A673 (cell line): ENCODE results near the gene C2orf92. TPM values are rescaled to one million over a fixed set of nuclear protein-coding genes. Genes with fewer than 3 reads are reported as not detected.

Experiments used
- BruUV-seq: library from RNA; stranded (reverse); fragments of 400-500 nt; replicated peaks from 2 replicates; lab custom pipeline; 2021; lab: Mats Ljungman, UMichigan
- CTCF ChIA-PET: fragments of 300-600 bp; sonication (Branson Sonifier 250); formaldehyde crosslinking; loops from one replicate; lab custom pipeline; 2022; ENCODE audit warnings: antibody characterized with exemption; lab: Charles Lee
- POLR2A ChIA-PET: fragments of 300-600 bp; sonication (Branson Sonifier 250); formaldehyde crosslinking; loops from one replicate; lab custom pipeline; 2022; ENCODE audit warnings: antibody characterized with exemption; ENCODE audit not compliant: low non-redundant PET; lab: Charles Lee
- DNase-seq: peaks from one replicate; pipeline ENCODE4 v3.0.0-alpha.2; 2015; ENCODE audit warnings: low spot score
- H3K27ac ChIP-seq: fragments of 200-600 bp; sonication (generic); 2 replicates; pipeline ENCODE4 v1.5.1; 2016; ENCODE audit warnings: mixed run types, low read depth, mild to moderate bottlenecking, mixed read lengths, antibody characterized with exemption, low read length; ENCODE audit not compliant: poor library complexity, severe bottlenecking
- H3K27me3 ChIP-seq: fragments of 200-600 bp; sonication (generic); replicated peaks from 2 replicates; pipeline ENCODE4 v1.6.1; 2017; ENCODE audit warnings: mixed run types, low read depth, mild to moderate bottlenecking, mixed read lengths, antibody characterized with exemption, low read length; ENCODE audit not compliant: insufficient read depth, poor library complexity
- H3K36me3 ChIP-seq: fragments of 200-600 bp; sonication (generic); 2 replicates; pipeline ENCODE4 v1.6.1; 2016; ENCODE audit warnings: mixed run types, mild to moderate bottlenecking, mixed read lengths, antibody characterized with exemption, low read length; ENCODE audit not compliant: insufficient read depth, poor library complexity, severe bottlenecking
- H3K4me1 ChIP-seq: fragments of 200-600 bp; sonication (generic); 2 replicates; pipeline ENCODE4 v1.6.1; 2017; ENCODE audit warnings: mixed run types, mild to moderate bottlenecking, mixed read lengths, antibody characterized with exemption, low read length; ENCODE audit not compliant: insufficient read depth, poor library complexity, severe bottlenecking
- H3K4me3 ChIP-seq: fragments of 200-600 bp; sonication (generic); 2 replicates; pipeline ENCODE4 v1.5.1; 2016; ENCODE audit warnings: low read depth, mixed run types, mild to moderate bottlenecking, mixed read lengths, low read length; ENCODE audit not compliant: poor library complexity, severe bottlenecking
- H3K9me3 ChIP-seq: fragments of 200-600 bp; sonication (generic); 2 replicates; pipeline ENCODE4 v1.6.1; 2016; ENCODE audit warnings: mixed run types, low read depth, mild to moderate bottlenecking, mixed read lengths, antibody characterized with exemption, low read length; ENCODE audit not compliant: poor library complexity, severe bottlenecking
- CTCF ChIP-seq: fragments of 300-800, 200-600 bp; sonication (generic); conservative IDR thresholded peaks from 2 replicates; pipeline ENCODE4 v1.5.1; 2017; ENCODE audit warnings: low read depth, mild to moderate bottlenecking, antibody characterized with exemption, low read length, moderate library complexity, mixed read lengths
- EZH2 ChIP-seq: fragments of 200-600 bp; sonication (generic); IDR thresholded peaks from 2 replicates; pipeline ENCODE4 v1.6.1; 2017; ENCODE audit warnings: borderline replicate concordance, low read depth, mild to moderate bottlenecking, mixed read lengths, antibody characterized with exemption, low read length; ENCODE audit not compliant: poor library complexity, severe bottlenecking
- intact Hi-C: fragments of 100-400 bp; cut with micrococcal nuclease; formaldehyde crosslinking; loops from one replicate; pipeline ENCODE4 v1.10.0; 2022; ENCODE audit not compliant: unreplicated experiment
- total RNA-seq: library from RNA; stranded (reverse); gene quantifications from 2 replicates; pipeline ENCODE4 v1.2.3, GENCODE V29; 2021

The C2orf92 gene
- total RNA-seq, 1 experiment from 2014 or later = 3.7 TPM

GRCh38 chr2:97732436-97733340, 63.2 kb downstream of the C2orf92 start:
- TF ChIP-seq EZH2 (no peak), CTCF (no peak)
- Histone ChIP-seq H3K4me1 (no peaks in the 10 kb centered on the region), H3K27me3 (no peaks in the 10 kb centered on the region), H3K27ac (no peak overlapping the region), H3K9me3 (no peaks in the 10 kb centered on the region), H3K36me3 (no peaks in the 10 kb centered on the region), H3K4me3 (no peak overlapping the region)
- ChIA-PET CTCF (no interaction called here), POLR2A (no interaction called here)
- no TSS peak for BruUV-seq
- intact Hi-C loops = no loop called here
- no peak for DNase-seq

GRCh38 chr2:97733341-97734035, 64.0 kb downstream of the C2orf92 start:
- Histone ChIP-seq H3K36me3 (no peaks in the 10 kb centered on the region), H3K4me1 (no peaks in the 10 kb centered on the region), H3K27ac (no peak overlapping the region), H3K27me3 (no peaks in the 10 kb centered on the region), H3K4me3 (no peak overlapping the region), H3K9me3 (no peaks in the 10 kb centered on the region)
- intact Hi-C loops = no loop called here
- no peak for TF ChIP-seq CTCF
- TF ChIP-seq EZH2 = no peak
- ChIA-PET CTCF (no interaction called here), POLR2A (no interaction called here)
- BruUV-seq = no TSS peak
- DNase-seq = no peak

GRCh38 chr2:97734061-97735051, 64.8 kb downstream of the C2orf92 start:
- BruUV-seq = no TSS peak
- intact Hi-C loops = no loop called here
- Histone ChIP-seq H3K36me3 (no peaks in the 10 kb centered on the region), H3K27me3 (no peaks in the 10 kb centered on the region), H3K4me3 (no peak overlapping the region), H3K9me3 (no peaks in the 10 kb centered on the region), H3K4me1 (no peaks in the 10 kb centered on the region), H3K27ac (no peak overlapping the region)
- POLR2A ChIA-PET = no interaction called here
- no peak for TF ChIP-seq CTCF
- TF ChIP-seq EZH2 = no peak
- CTCF ChIA-PET = no interaction called here
- DNase-seq = no peak
